GM18951 (cell line): ENCODE data around the gene UGT1A5.

ENCODE experiments used
- POLR2A ChIP-seq: IDR thresholded peaks from 4 replicates; pipeline ENCODE4 v1.6.1; 2011; ENCODE audit warnings: mild to moderate bottlenecking; ENCODE audit not compliant: insufficient read length, insufficient read depth; ENCODE audit errors: extremely low read depth
- in situ Hi-C: fragments of 300-500 bp; cut with MboI; formaldehyde crosslinking; loops from one replicate; pipeline ENCODE4 v1.12.0; 2022; ENCODE audit warnings: low sequenced_read_pairs, mixed read lengths, inconsistent platforms; ENCODE audit not compliant: unreplicated experiment

The UGT1A5 gene

GRCh38 chr2:233794128-233794658 lies 81.5 kb downstream of the UGT1A5 start:
- in situ Hi-C loops = no loop called here
- no peak for TF ChIP-seq POLR2A

GRCh38 chr2:233795735-233796171 lies 83.0 kb downstream of the UGT1A5 start:
- in situ Hi-C loops = no loop called here
- no peak for TF ChIP-seq POLR2A

- in situ Hi-C loops = no loop called here
Measured at GRCh38 chr2:233796254-233796653, 83.5 kb downstream of the UGT1A5 start.

GRCh38 chr2:233798335-233799086 lies 85.8 kb downstream of the UGT1A5 start:
- TF ChIP-seq POLR2A = no peak
- in situ Hi-C loops = no loop called here

More at GRCh38 chr2:233796254-233796653, 83.5 kb downstream of the UGT1A5 start:
- no peak for TF ChIP-seq POLR2A

- in situ Hi-C loops = no loop called here
Measured at GRCh38 chr2:233799087-233799665, 86.5 kb downstream of the UGT1A5 start.

GRCh38 chr2:233799716-233800115 lies 87.0 kb downstream of the UGT1A5 start:
- in situ Hi-C loops = loop anchor here (10.0 kb wide), 1 partner anchor 335 kb away; no protein-coding TSS in a partner anchor
- no peak for TF ChIP-seq POLR2A

More at GRCh38 chr2:233799087-233799665, 86.5 kb downstream of the UGT1A5 start:
- TF ChIP-seq POLR2A = no peak

- TF ChIP-seq POLR2A = no peak
- in situ Hi-C loops = loop anchor here (10.0 kb wide), 1 partner anchor 335 kb away; no protein-coding TSS in a partner anchor
Measured at GRCh38 chr2:233800208-233800607, 87.5 kb downstream of the UGT1A5 start.

- no peak for TF ChIP-seq POLR2A
- in situ Hi-C loops = loop anchor here (10.0 kb wide), 1 partner anchor 337 kb away; no protein-coding TSS in a partner anchor
Measured at GRCh38 chr2:233801357-233802131, 88.8 kb downstream of the UGT1A5 start.

GRCh38 chr2:233802132-233802815 lies 89.6 kb downstream of the UGT1A5 start:
- in situ Hi-C loops = loop anchor here (10.0 kb wide), 1 partner anchor 337 kb away; no protein-coding TSS in a partner anchor
- no peak for TF ChIP-seq POLR2A

- in situ Hi-C loops = loop anchor here (10.0 kb wide), 1 partner anchor 339 kb away; no protein-coding TSS in a partner anchor
- no peak for TF ChIP-seq POLR2A
Measured at GRCh38 chr2:233803292-233803911, 90.7 kb downstream of the UGT1A5 start.

- in situ Hi-C loops = loop anchor here (10.0 kb wide), 1 partner anchor 339 kb away; no protein-coding TSS in a partner anchor
- TF ChIP-seq POLR2A = no peak
Measured at GRCh38 chr2:233803994-233804393, 91.3 kb downstream of the UGT1A5 start.
